ENCODE data around the gene CT45A1. TPM values are rescaled to one million over a fixed set of nuclear protein-coding genes. Genes with fewer than 3 reads are reported as not detected.
"Not testable (repeated sequence)": the region's sequence is repeated elsewhere in the genome, so short reads cannot be mapped to it uniquely, and the experiment has no call there.

Gene CT45A1
- total RNA-seq (2021; fragmentation: NEBNext Ultra II Directional; extraction: Animal tissue kit (Norgen Biotek cat#: 25700)) (not detected in 2 replicates), polyA plus RNA-seq (2011; rRNA removed) (not detected in 2 replicates), polyA minus RNA-seq (2011; rRNA and poly(A)+ RNA removed) (not detected in 2 replicates)
- not detected for polyA plus RNA-seq (2011; cell fraction: cytosol; rRNA removed)
- not detected for polyA plus RNA-seq (2011; cell fraction: nucleus; rRNA removed)
- not detected in 4 replicates for polyA plus RNA-seq (2012, experiment 1 of 2)
- not detected for polyA plus RNA-seq (2012, experiment 2 of 2)
- polyA plus RNA-seq (2013, experiment 1 of 2) = not detected
- not detected for polyA plus RNA-seq (2013, experiment 2 of 2)
- polyA minus RNA-seq (2011; cell fraction: cytosol; rRNA and poly(A)+ RNA removed) = not detected
- not detected for polyA minus RNA-seq (2011; cell fraction: nucleus; rRNA and poly(A)+ RNA removed)
- long read RNA-seq, experiment 1 = 0 reads
- long read RNA-seq, experiment 2 = 0 reads

- H3K79me1 ChIP-seq (ENCODE audit: low read depth, low read length); H3K14ac ChIP-seq (ENCODE audit: insufficient read length); H3K4me3 ChIP-seq (ENCODE audit: extremely low read depth in 1 of 4, insufficient read depth in 2 of 4, low read depth in 3 of 4, low read length in 4 of 4); H2BK120ac ChIP-seq (replicated peaks; ENCODE audit: low read depth, low read length); H2BK12ac ChIP-seq (ENCODE audit: low read depth, low read length); H3K23ac ChIP-seq (ENCODE audit: insufficient read length); H4K20me1 ChIP-seq (replicated peaks in 1 of 2; ENCODE audit: control insufficient read depth in 1 of 2, insufficient read depth in 2 of 2, low read length in 2 of 2); H4K8ac ChIP-seq (ENCODE audit: extremely low read depth, insufficient read depth, low read length); H2BK15ac ChIP-seq (ENCODE audit: low read length); H3K18ac ChIP-seq (ENCODE audit: extremely low read depth, low read length); H3K27me3 ChIP-seq (replicated peaks in 1 of 4; ENCODE audit: control insufficient read depth in 3 of 4, extremely low read depth in 1 of 4, insufficient read depth in 3 of 4, low read length in 3 of 4); POLR2A ChIA-PET (ENCODE audit: partially characterized antibody); H4K5ac ChIP-seq (ENCODE audit: insufficient read length, low read depth, low read length); H3K4me1 ChIP-seq (replicated peaks in 1 of 4; ENCODE audit: control insufficient read depth in 3 of 4, insufficient read depth in 4 of 4, low read length in 3 of 4); H3K36me3 ChIP-seq (ENCODE audit: control insufficient read depth in 2 of 4, insufficient read depth in 4 of 4, low read length in 3 of 4); FAIRE-seq; H2BK20ac ChIP-seq (ENCODE audit: low read length); H3K27ac ChIP-seq (ENCODE audit: low read depth, low read length); H2AFZ ChIP-seq (ENCODE audit: low read length); H3K4me2 ChIP-seq (ENCODE audit: insufficient read depth in 1 of 2, low read depth in 2 of 2, low read length in 2 of 2); H3K56ac ChIP-seq (replicated peaks; ENCODE audit: insufficient read length, low read depth, low read length); H3K4ac ChIP-seq (replicated peaks; ENCODE audit: insufficient read length, low read depth, low read length); H2BK5ac ChIP-seq (ENCODE audit: low read depth, low read length); CTCF ChIA-PET (ENCODE audit: partially characterized antibody); H2AK5ac ChIP-seq (ENCODE audit: low read depth, low read length); H3K23me2 ChIP-seq (ENCODE audit: low read depth, low read length); H4K91ac ChIP-seq (replicated peaks; ENCODE audit: insufficient read length, low read length); H3K9ac ChIP-seq (replicated peaks in 1 of 4; ENCODE audit: extremely low read depth in 1 of 4, low read depth in 3 of 4, low read length in 3 of 4); H3K79me2 ChIP-seq (ENCODE audit: control insufficient read depth in 1 of 2, insufficient read depth in 2 of 2, low read length in 2 of 2): not testable (repeated sequence)
- TF ChIP-seq RAD21 (IDR thresholded peaks at IDR 0.05 in 1 of 2, conservative IDR thresholded peaks at IDR 0.05 in 1 of 2; ENCODE audit: low read depth in 2 of 2, low read length in 2 of 2) = 0 out of 4 replicates have a peak, but pooled peaks of 1 of the 2 experiments have one; percentile 5
- TF ChIP-seq CTCF (IDR thresholded peaks at IDR 0.05; ENCODE audit: control extremely low read depth in 1 of 3, insufficient read depth in 1 of 3, low read depth in 1 of 3, low read length in 3 of 3) = peak; percentile 15 to 52 (median 30)
- H3K9me3 ChIP-seq (ENCODE audit: insufficient read depth in 2 of 2, low read depth in 1 of 2, low read length in 1 of 2) = peaks cover 0 to 14% of the 10 kb centered on the region in 2 experiments; a peak in 2 of 4 replicates
- 60% methylated on average over 3 of the region's 15 CpGs; no CpG with 5 or more reads in 1 of the 2 experiments for WGBS, 2 experiments (ENCODE audit: extremely low coverage in 1 of 2, insufficient coverage in 1 of 2, insufficient read length in 1 of 2, insufficient replicate concordance in 2 of 2, low coverage in 1 of 2, low lambda C conversion rate in 2 of 2, missing lambda C conversion rate in 1 of 2)
- DNase-seq (ENCODE audit: low read depth in 1 of 2, low spot score in 2 of 2) = peak in 1 of 2 experiments; percentile 41
Observed at GRCh38 chrX:135713183-135713689, at the start of gene CT45A1. CT45A1 (plus strand) TSS chrX:135713639; CDS start chrX:135718941, 5,302 bp downstream.

Measured in H1 (cell line).